CD4-positive, alpha-beta T cell treated with Interleukin-17A for 4 hours (primary cell): ENCODE results near the gene PTPRK.

ENCODE experiments used
- DNase-seq: peaks from one replicate; pipeline ENCODE4 v3.0.0-alpha.2; 2020; ENCODE audit warnings: mixed read lengths

The PTPRK gene

DNA sequence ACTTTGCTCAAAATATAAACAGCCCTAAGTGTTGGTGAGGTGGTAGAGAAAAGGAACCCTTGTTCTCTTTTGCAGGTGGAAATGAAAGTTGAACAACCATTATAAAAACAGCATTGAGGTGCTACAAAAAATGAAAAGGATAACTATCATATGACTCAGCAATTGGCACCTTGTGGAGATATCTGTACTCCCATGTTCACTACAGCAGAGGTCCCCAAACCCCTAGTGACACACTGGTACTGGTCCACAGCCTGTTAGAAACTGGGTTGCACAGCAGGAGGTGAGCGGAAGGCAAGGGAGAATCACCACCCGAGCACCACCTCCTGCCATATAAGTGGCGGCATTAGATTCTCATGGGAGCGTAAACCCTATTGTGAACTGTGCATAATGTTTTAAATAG, 352.2 kb downstream of the PTPRK start:
- DNase-seq, result no peak

DNA sequence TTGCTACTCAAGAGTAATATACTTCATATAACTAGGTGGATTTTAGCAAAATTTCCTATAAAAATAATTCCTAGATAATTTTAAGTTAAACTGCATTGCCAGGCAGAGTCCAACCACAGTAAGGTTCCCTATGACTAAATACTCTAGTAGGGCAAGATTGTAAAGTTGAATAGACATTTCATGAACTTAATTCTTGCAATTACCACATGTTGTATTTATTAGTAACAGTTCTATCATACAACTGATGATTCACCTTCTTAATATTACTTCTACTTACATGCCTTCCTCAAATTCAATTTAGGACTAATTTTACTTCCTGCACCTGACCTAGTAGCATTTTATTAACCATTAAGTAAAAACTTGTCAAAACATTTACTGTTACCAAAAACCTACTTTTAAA, 352.8 kb downstream of the PTPRK start:
- DNase-seq, result no peak

DNA sequence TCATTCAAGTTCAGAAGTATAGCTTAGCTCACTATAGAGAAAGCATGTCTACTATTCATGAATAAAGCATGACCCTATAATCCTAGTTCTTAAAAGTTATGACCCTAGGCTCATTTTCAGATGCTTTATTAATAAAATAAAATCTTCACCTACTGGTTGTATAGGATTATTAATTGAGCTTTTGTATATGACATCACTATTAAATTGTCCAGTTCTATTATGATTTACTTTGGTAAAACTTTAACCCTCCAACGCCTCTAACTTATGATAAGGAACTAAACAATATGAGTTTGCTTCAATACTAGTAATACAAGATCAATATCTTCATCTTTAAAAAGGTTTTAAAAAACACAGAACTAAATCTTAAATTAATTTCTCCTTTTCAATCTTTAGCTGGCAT, 356.1 kb downstream of the PTPRK start:
- no peak for DNase-seq

DNA sequence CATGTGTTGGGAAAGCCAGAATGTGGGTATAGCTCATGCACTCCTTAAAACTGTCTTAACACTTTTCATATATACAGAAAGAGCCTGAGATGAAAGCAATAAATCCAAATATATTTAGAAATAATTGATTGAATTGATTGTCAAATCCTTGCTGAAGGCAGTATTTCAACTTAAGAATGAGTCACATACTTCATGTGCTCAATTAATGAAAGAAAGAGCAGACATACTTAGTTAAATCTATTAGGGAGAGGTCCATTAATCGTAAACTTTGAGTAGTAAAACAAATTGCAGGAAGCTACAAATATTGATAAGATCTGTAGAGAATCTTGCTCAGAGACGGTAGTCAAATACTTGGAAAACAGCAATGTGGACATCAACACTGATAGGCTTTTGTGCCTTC, 358.0 kb downstream of the PTPRK start:
- DNase-seq, result no peak

DNA sequence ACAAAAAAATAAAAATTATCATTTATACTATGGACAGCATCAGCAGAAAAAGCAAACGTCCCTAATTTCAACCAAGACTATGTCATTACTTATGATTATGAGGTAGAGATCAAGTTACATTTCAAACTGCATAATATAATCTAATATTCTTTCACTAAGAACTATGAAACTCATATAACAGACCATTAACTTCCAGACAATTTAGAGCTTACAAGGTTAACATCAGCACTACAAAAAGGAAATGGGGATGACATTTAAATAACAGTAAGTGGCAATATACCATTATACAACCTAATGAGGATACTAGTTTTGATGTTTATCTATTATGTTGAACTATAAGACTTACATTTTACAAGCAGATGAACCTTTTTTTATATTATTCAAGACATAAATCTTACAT, 358.6 kb downstream of the PTPRK start:
- no peak for DNase-seq

DNA sequence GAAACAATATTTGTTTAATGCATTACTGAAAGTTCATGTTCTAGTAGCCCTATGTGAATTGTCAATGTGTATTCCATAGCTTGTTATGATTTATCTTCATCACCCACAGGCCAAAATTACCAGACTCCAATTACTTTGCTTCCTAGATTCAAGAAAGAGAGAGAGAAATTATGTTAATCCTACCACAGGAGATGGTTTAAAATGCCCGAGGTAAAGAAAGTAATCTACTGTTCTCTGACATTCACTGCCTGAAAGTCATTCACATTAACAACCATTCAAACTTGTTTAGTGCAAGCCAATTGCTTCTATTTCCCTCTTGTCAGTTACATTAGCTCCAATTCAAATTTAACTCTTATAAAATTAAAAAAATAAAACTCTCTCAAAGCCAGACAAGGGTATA, 359.1 kb downstream of the PTPRK start:
- no peak for DNase-seq

DNA sequence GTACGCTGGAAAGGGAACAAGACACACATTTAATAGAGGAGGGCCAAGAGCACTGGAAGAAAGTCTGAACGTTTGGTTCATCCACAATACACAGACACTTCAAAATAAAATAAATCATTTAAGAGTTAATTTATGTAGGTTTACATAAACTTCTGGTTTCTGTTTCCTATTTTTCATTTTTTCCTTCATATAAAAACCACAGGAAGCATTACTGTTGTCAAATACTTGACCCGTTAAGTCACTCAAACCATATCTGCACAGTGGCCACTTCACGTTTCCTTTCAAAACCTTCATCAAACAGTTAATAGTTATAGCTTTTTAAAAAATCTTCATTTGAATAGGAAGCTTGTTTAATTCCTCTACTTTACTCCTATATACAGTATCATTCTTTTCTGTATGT, 361.9 kb downstream of the PTPRK start:
- DNase-seq, result no peak

DNA sequence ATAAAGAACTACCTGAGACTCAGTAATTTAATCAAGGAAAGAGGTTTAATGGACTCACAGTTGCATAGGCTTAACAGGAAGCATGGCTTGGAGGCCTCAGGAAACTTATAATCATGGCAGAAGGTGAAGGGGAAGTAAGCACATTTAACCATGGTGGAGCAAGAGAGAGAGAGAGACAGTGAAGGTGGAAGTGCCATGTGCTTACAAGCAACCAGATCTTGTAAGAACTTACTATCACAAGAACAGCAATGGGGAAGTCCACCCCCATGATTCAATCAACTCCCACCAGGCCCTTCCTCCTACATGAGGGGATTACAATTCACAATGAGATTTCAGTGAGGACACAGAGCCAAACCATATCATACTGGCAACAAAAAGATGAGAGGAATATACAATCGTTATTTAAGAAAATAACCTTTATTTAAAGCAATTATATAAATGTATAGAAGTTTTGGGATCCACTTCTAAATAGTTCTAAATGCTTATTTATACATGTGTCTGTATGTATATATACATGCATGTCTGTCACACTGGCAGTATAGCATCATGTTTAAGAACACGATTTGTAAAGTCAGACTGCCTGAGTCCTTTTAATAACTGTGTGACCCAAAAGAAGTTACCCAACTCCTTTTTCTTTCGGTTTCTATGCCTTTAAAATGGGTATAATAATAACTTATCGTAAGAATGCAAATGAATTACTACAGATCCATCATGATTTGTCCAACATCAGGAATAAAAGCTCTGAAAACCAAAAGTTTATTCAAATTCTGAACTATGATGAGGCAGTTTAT, 363.9 kb downstream of the PTPRK start:
- no peak for DNase-seq

DNA sequence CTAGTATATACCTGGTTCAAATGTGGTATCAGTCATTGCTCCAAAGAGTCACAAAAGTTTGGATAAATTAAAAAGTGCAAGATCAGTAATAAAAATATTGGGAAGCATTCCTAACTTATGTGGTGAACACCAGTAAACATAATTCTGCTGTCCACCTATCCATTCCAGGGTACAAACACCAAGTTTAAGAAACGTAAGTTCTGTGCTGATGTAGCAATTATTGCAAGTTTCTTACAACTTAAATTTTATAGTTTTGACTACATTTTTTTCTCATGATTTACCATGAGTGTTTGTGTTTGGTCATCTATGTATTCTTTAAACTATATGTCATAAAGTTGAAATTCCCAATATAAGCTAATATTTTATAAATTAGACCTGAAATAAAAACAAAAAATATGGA, 364.6 kb downstream of the PTPRK start:
- DNase-seq, result no peak

DNA sequence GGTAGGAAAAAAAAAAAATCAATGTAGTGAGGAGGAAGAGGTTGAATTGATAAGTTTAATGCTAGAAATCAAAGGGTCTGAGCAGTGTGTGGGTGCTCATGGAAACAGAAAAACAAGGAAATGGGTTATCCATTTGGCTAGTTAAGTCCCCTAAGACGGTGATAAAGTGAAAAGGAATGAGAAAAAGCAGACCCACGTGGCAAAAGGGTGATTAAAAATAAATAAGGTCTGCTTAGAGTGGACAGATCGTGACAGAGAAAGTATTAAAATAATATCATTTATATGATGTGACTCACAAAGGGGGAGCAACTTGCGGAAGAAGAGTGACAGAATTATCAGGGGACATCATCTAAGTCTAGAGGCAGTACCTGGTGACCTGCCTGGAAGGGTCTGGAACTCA, 367.8 kb downstream of the PTPRK start:
- no peak for DNase-seq

DNA sequence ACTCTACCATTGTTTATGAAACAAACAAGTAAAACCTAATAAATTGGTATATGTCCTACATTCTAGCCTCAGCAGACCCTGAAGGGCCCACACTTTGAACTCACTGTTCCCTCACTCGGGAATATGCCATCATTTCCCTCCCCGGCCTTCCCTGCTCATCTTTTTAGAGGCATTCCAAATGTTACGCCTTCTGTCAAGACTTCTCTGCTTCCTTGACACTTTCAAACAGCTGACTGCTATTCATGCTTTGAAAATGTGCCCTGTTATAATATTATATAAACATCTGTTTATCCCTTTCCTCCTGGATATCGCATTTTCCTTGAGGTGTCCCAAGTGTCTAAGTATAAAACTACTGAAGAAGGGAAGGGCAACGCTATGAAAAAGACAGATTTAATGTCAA, 370.0 kb downstream of the PTPRK start:
- DNase-seq, result no peak

DNA sequence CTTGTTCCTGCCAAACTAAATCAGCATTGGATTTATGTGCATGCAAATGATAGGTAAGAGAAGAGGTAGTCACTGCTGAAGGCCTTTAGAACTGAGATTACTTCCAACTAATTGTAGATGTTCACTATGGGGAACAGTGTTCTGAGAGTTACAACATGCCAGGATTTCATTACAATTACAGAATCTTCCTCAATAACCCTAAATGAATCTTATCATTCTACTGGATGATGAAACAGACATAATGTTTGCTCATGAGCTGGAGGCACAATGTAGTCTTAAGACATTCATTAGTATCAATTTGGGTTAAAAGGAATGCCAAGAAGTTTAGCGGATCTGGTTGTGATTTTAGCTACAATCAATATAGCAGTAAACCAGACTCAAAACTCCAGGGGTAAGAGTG, 370.6 kb downstream of the PTPRK start:
- no peak for DNase-seq

DNA sequence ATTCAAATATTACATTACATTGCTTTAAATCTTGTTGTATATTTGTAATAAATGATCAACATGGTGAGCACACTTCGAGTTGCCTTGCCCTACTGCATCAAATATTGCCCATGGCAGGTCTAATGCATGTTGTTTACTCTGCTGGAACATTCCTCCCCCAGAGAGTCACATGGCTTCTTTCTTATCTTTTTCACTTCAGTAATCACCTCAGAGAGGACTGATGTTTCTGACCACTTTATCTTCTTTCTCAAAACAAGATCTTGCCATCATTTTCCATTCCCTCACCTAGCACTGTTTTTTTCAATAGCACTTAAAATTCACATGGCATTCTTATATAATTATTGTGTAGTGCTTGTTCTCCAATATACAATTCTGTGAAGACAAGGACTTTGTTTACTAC, 376.1 kb downstream of the PTPRK start:
- DNase-seq, result no peak

DNA sequence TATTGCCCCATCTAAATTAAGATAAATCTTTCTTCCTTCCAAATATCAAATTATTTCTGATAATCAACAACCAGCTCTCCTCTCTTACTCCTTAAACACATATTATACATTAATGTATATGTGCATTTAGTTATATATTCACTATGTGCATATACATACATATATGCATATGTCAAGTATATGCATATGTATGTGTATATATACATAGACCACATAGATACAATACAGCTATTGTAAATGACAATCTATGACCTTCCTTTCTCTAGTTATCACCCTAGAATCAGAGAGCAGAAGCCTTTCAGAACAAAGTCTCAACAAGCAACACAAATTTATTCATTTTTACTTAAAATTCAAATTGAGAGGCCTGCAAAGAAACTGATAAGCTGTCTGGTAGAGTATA, 378.5 kb downstream of the PTPRK start:
- DNase-seq, result no peak

DNA sequence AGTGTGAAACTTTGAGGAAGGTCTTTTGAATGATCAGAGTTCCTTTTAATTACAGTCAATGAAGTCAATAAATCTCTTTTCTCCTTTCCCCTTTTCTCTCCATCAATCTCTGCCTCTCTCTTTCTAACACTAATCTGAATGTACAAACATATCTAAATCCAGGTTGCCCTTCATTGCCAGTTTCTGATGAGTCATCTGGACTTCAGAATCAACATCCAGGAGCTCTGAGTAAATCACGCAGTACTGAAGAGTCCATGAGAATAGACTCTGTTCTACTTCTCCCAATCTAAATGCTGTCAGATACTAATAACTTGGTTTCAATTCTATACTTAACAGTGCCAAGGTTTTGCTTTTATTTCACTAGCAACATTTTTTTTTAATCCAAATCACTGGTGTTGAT, 380.9 kb downstream of the PTPRK start:
- no peak for DNase-seq

DNA sequence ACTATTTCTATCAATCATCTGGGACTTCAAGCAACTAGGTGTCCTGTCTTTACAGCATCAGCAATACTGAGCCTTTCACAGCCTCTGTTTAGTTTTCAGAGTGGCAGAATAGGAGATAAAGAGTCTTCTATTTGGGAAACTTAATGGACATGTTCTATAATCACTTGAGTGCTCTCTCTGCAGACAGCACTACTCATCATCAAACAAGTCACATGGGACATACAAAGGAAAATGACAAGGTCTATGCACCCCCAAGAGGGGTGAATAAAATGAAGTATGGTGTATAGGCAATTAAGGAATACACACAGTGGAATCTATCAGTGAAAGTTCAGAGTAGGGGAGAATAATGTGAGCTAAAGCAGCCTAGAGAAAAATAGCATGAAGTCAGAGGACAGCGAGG, 381.7 kb downstream of the PTPRK start:
- no peak for DNase-seq

DNA sequence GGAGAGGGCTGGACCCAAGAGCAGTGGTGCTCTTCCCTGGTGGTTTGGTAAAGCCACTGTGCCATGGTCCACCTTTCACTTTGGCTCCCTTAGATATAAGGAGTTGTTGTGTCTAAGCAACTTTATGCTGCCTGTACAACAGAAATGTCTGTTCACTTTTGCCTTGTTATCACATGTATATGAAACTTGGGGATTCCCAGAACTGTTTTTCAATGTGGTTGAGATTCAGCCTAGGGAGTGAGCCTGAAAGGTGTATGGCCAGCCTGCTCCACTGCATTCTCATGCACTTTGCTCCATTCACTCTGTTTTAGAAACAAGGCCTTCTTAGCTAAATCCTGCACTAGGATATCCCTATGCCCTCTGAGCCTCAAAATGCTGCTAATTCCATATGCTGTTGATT, 385.1 kb downstream of the PTPRK start:
- no peak for DNase-seq

DNA sequence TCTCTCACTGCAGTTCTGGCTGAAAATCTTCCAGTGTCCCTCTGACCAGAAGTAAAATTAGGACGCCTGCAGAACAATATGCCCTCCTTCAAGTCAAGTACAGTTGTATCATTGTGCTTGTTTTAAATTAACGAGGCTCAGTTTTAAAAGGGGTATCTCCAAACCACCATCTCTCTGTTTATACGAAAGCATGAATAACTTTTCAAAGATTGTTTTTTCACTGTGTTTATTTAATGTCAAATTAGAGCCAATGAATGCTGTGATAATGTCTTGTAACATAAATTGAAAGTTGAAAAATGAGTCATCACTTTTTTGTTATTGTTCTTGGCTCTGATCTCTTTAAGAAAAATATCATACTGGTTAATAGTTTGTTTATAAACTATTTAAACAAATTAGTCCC, 388.8 kb downstream of the PTPRK start:
- no peak for DNase-seq

DNA sequence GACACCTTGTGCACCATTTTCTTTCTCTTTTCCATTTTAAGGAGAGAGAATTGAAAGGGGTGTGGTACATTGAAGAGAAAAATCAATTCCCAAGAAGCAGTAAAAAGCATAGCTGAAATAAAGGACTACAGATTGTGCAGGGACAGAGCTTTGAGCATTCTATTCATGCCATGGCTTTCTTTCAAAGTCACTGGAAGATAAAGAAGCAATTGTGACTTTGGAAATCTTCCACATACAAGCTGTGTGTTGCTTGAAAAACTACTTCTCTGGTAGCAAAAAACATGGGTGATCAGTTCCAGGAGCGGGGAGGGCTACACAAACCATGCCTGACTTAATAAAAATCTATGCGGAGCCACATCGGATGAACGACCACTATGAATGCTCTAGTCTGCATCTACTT, 389.4 kb downstream of the PTPRK start:
- DNase-seq, result no peak

DNA sequence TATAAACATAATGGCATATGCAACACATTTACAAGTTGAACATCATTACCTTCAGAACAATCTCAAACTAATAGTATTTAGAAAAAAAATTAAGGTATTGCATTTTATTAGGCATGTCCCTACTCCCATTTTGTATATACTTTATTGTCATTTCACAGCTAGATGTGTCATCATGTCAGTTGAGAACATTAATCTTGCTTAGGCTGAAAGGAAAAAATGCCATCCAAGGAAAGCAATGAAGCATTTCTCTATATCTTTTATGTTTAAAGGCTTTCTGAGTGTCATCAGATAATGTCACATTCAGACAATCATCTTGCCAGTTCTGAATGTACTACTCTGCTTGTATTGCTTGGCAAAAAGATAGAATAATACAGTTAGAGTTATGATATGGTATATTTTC, 390.7 kb downstream of the PTPRK start:
- no peak for DNase-seq

DNA sequence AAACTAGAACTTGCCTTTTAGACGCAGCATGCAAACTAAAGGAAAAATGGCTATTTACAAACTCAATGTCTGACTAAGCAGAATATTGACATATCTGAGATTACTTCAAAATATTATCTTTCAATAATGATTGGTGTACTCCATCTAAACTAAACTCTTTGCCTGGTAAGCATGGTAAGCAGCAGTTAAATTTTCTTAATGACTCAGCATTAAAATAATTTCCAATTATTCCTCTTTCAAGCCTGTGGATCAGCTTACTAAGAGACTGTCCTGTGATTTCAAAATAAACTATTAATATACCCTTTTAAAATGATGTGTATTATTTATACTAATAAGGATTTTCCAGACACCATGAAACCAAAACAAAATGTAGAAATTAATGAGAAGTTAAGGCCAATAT, 392.7 kb downstream of the PTPRK start:
- no peak for DNase-seq

DNA sequence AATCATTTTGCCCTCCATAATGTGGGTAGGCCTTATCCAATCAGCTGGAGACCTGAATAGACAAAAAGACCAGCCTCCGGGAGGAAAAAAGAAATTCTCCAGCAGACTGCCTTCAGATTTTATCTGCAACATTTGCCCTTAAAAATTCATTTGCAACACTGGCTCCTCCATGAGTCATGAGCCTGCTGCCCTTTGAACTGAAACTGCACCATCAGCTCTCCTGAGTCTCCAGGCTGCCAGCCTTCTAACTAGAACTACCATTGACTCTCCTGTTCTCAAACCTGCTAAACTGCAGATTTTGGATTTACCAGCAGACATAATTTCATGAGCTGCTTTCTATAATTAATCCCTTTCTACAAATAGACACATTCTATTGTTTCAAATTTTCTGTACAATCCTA, 395.7 kb downstream of the PTPRK start:
- DNase-seq, result no peak

DNA sequence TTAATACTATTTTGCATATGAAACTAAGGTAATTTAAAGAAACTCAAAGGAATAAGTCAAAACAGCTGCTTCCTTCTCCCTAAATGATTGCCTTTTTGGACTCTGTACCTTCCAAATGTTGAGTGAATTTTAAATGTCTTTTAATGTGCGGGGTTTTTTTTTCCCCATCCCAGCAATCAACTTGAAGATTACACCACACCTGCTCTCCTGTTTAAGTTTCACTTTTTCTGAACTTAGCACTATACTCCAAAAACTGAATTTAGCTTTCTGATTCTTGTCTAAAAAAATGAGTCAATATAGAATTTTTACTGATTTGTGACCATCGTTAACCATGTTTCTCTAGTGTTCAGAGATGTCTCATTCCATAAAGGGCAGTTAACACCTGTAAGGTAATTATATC, 398.8 kb downstream of the PTPRK start:
- no peak for DNase-seq

DNA sequence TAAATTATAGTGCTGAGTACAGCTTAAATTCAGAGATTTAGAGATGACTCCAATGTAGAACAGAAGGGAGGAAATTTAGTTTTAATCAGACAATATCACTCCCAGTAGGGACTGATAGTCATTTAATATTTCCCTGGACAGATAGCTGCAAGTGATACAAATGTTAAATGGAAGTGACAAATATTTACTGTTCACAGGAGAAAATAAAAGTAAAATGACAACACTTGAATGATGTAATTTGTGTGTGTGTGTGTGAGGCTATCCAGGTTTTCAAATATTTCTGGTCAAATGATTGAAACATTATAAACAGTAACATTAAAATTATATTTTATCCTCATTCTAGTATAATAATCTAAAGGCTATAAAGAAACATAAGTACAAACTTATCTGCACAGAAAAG, 399.2 kb downstream of the PTPRK start:
- DNase-seq, result no peak

DNA sequence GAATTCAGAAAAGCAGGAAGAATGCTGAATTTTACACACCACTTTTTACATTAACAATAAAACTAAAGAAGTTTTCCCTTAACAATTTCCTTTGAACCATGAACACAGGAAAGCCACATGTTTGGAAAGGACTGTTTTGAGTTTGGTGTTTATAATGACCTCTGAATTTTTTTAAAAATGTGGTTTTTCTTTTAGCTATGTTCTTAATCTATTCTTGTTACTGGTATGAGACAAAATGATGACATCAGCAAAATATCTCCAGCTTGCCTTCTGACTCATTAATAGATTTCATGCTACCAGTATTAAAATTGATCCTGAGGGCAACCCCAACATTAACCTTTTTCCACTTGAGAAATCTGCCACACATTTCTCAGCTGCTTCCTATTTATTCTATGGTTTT, 402.0 kb downstream of the PTPRK start:
- DNase-seq, result no peak

DNA sequence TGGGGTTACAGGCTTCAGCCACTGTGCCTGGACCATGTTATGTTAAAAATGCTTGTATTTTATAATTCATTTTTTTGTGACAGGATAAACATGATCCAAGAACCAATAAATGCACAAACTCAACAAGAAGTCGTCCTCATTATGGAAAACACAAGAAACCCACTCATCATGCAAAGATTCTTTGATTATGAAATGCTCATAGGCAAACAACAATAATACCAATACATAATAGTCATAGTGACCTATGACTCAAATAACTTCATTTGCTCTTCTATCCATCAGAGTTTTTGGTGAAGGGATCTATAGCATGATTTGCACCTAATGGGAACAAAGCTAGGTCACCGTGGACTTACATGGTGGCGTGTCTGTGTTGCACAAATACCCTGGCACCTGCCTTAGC, 402.5 kb downstream of the PTPRK start:
- no peak for DNase-seq
